ENCODE data around the gene COP1.

- TF ChIP-seq CTCF (IDR thresholded peaks at IDR 0.05) = no peak
- TF ChIP-seq EZH2 (IDR thresholded peaks at IDR 0.05; ENCODE audit: borderline replicate concordance, insufficient read depth, low read depth, low read length, poor library complexity, severe bottlenecking) = no peak
Observed at GRCh38 chr1:176205332-176205914, 1.7 kb downstream of the COP1 start.
